ENCODE data around the gene JOSD1.
"Not testable (repeated sequence)": the region's sequence is repeated elsewhere in the genome, so short reads cannot be mapped to it uniquely, and the experiment has no call there.

Gene JOSD1

DNA sequence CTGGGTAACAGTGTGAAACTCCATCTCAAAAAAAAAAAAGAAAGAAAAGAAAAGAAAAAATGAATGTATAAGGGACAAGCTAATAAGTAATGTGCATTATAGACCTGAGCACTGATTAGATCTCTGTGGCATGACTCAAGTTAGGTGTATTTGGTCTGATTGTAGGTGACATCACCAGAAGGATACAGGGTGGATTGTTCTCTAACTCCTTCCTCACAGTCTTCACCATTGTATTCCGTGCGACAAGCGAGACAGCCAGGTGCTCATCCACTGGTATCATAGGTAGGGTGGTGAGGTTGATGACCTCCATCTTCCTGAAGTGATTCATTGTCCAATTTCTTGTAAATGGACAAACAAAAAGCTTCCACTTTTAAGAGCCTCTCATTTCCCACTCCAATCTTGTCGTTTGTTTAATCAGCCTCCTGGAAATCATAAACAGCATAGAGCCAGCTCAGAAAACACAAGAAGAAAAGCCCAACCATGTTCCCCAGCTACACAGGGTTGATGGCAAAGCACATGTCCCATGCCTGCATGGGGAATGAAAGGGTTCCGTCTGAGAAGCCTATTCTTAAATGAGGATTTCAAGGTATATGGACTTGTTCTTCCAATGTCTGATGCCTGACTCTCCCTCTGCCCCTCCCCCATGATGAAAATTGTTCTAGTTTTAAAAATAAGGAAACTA is 50.8 kb downstream of the JOSD1 start:
- Mint-ChIP-seq H3K27me3 (ENCODE audit: low read depth, poor library complexity) (no peaks in the 10 kb centered on the region), H3K36me3 (ENCODE audit: low read depth) (peaks cover 54% of the 10 kb centered on the region), H3K4me3 (no peak overlapping the region), H3K4me1 (peaks cover 5% of the 10 kb centered on the region), H3K27ac (no peak overlapping the region), H3K9me3 (peaks cover 6% of the 10 kb centered on the region)
- DNase-seq, result no peak
- TF ChIP-seq, protein P1, sequence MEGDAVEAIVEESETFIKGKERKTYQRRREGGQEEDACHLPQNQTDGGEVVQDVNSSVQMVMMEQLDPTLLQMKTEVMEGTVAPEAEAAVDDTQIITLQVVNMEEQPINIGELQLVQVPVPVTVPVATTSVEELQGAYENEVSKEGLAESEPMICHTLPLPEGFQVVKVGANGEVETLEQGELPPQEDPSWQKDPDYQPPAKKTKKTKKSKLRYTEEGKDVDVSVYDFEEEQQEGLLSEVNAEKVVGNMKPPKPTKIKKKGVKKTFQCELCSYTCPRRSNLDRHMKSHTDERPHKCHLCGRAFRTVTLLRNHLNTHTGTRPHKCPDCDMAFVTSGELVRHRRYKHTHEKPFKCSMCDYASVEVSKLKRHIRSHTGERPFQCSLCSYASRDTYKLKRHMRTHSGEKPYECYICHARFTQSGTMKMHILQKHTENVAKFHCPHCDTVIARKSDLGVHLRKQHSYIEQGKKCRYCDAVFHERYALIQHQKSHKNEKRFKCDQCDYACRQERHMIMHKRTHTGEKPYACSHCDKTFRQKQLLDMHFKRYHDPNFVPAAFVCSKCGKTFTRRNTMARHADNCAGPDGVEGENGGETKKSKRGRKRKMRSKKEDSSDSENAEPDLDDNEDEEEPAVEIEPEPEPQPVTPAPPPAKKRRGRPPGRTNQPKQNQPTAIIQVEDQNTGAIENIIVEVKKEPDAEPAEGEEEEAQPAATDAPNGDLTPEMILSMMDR (IDR thresholded peaks at IDR 0.05), result no peak

GRCh38 chr22:38645430-38645829 is 55.3 kb downstream of the JOSD1 start:
- H3K9me3 Mint-ChIP-seq, result no peaks in the 10 kb centered on the region
- no peaks in the 10 kb centered on the region for H3K4me1 Mint-ChIP-seq
- peaks cover 71% of the 10 kb centered on the region for H3K36me3 Mint-ChIP-seq (ENCODE audit: low read depth)
- H3K27me3 Mint-ChIP-seq (ENCODE audit: low read depth, poor library complexity), result no peaks in the 10 kb centered on the region
- no peak overlapping the region for H3K4me3 Mint-ChIP-seq
- H3K27ac Mint-ChIP-seq, result no peak overlapping the region
- TF ChIP-seq, protein P1 (IDR thresholded peaks at IDR 0.05), result no peak
- no peak for DNase-seq

DNA sequence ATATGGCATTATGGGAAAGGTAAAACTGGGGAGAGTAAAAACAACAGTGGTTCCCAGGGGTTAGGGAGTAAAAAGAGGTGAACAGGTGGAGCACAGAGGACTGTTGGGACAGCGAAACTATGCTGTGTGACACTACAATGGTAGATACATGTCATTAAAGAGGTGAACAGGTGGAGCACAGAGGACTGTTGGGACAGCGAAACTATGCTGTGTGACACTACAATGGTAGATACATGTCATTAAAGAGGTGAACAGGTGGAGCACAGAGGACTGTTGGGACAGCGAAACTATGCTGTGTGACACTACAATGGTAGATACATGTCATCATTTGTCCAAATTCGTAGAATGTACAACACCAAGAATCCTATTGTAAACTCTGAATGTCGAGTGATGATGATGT is 56.5 kb downstream of the JOSD1 start:
- not testable (repeated sequence) for H3K4me1 Mint-ChIP-seq; H3K27me3 Mint-ChIP-seq (ENCODE audit: low read depth, poor library complexity); H3K27ac Mint-ChIP-seq; H3K9me3 Mint-ChIP-seq; DNase-seq; H3K4me3 Mint-ChIP-seq
- H3K36me3 Mint-ChIP-seq (ENCODE audit: low read depth), result peaks cover 73% of the 10 kb centered on the region

DNA sequence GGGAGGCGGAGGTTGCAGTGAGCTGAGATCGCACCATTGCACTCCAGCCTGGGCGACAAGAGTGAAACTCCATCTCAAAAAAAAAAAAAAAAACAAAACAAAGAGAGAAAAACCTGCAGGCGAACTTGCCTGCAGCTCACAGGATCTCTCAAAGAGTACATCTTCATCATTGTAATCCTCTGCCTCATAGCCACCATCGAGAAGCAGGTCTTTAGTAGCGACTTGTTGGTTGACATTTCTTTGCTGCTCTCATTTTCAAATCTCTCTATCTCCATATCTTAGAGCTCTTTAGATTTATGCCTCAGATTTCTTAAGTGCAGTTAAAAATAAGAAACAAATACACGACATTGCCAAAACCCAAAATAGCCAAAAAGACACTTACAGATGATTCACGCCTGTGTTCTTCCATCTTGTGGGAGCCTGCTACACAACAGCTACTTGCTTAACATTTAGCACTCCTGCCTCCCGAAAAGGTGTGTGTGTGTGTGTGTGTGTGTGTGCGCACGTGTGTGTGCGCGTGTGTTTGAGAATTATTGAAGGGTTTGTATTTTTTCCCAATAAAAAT is 59.2 kb downstream of the JOSD1 start:
- TF ChIP-seq, protein P1 (IDR thresholded peaks at IDR 0.05), result no peak
- H3K27me3 Mint-ChIP-seq (ENCODE audit: low read depth, poor library complexity), result no peaks in the 10 kb centered on the region
- no peak overlapping the region for H3K4me3 Mint-ChIP-seq
- no peaks in the 10 kb centered on the region for H3K9me3 Mint-ChIP-seq
- peaks cover 57% of the 10 kb centered on the region for H3K36me3 Mint-ChIP-seq (ENCODE audit: low read depth)
- H3K27ac Mint-ChIP-seq, result no peak overlapping the region
- H3K4me1 Mint-ChIP-seq, result no peaks in the 10 kb centered on the region
- DNase-seq, result no peak

DNA sequence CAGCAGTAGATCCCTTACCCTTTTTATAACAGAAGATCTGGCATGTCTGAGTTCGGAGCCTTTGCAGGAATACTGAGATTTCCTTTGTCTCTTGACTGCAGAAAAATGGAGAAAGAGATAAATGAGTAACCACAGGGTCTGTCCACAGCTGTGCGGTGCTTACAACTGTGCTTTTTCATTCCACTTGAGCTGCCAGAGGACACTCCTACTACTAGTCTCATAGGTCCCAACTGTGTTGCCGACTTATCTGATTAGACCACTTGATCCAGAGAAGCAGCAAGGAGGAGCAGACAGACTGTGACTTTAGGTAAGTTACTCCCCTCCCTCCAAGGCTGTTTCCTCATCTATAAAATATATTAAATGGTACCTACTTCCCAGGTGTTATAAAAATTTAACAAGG is 62.0 kb downstream of the JOSD1 start:
- Mint-ChIP-seq H3K27me3 (ENCODE audit: low read depth, poor library complexity) (no peaks in the 10 kb centered on the region), H3K4me1 (no peaks in the 10 kb centered on the region), H3K4me3 (no peak overlapping the region), H3K36me3 (ENCODE audit: low read depth) (peaks cover 51% of the 10 kb centered on the region), H3K27ac (peak overlapping the region; percentile 57), H3K9me3 (no peaks in the 10 kb centered on the region)
- no peak for DNase-seq
- TF ChIP-seq, protein P1 (IDR thresholded peaks at IDR 0.05), result no peak

- H3K27ac Mint-ChIP-seq, result peak overlapping the region; percentile 85
These were observed 62.5 kb downstream of the JOSD1 start for GRCh38 chr22:38638216-38638615.

More at GRCh38 chr22:38638216-38638615, 62.5 kb downstream of the JOSD1 start:
- peaks cover 48% of the 10 kb centered on the region for H3K36me3 Mint-ChIP-seq (ENCODE audit: low read depth)
- H3K9me3 Mint-ChIP-seq, result no peaks in the 10 kb centered on the region
- H3K27me3 Mint-ChIP-seq (ENCODE audit: low read depth, poor library complexity), result no peaks in the 10 kb centered on the region
- H3K4me3 Mint-ChIP-seq, result no peak overlapping the region
- no peaks in the 10 kb centered on the region for H3K4me1 Mint-ChIP-seq
- TF ChIP-seq, protein P1 (IDR thresholded peaks at IDR 0.05), result no peak
- no peak for DNase-seq

Measured in nephron progenitor cell (in vitro differentiated cells).